Activated CD4-positive, alpha-beta T cell treated with anti-CD3 and anti-CD28 coated beads, Interleukin-10, Interleukin-2, amounts not matched to agents 100 ng/mL and 50 ng/mL, durations not matched to agents 16 hours and 8 hours (primary cell): Measurements from ENCODE around the gene CENPE.
"Not testable (repeated sequence)": the region's sequence is repeated elsewhere in the genome, so short reads cannot be mapped to it uniquely, and the experiment has no call there.

Source experiments
- DNase-seq: peaks from one replicate; pipeline ENCODE4 v3.0.0-alpha.2; 2020

CENPE gene, protein sequence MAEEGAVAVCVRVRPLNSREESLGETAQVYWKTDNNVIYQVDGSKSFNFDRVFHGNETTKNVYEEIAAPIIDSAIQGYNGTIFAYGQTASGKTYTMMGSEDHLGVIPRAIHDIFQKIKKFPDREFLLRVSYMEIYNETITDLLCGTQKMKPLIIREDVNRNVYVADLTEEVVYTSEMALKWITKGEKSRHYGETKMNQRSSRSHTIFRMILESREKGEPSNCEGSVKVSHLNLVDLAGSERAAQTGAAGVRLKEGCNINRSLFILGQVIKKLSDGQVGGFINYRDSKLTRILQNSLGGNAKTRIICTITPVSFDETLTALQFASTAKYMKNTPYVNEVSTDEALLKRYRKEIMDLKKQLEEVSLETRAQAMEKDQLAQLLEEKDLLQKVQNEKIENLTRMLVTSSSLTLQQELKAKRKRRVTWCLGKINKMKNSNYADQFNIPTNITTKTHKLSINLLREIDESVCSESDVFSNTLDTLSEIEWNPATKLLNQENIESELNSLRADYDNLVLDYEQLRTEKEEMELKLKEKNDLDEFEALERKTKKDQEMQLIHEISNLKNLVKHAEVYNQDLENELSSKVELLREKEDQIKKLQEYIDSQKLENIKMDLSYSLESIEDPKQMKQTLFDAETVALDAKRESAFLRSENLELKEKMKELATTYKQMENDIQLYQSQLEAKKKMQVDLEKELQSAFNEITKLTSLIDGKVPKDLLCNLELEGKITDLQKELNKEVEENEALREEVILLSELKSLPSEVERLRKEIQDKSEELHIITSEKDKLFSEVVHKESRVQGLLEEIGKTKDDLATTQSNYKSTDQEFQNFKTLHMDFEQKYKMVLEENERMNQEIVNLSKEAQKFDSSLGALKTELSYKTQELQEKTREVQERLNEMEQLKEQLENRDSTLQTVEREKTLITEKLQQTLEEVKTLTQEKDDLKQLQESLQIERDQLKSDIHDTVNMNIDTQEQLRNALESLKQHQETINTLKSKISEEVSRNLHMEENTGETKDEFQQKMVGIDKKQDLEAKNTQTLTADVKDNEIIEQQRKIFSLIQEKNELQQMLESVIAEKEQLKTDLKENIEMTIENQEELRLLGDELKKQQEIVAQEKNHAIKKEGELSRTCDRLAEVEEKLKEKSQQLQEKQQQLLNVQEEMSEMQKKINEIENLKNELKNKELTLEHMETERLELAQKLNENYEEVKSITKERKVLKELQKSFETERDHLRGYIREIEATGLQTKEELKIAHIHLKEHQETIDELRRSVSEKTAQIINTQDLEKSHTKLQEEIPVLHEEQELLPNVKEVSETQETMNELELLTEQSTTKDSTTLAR (N-terminal part only)

GRCh38 chr4:103198111-103198765 lies at the start of gene CENPE:
Gene CENPE (minus strand): TSS chr4:103198343. CDS start chr4:103198319, 24 bp downstream.
- DNase-seq = peak; percentile 89

- DNase-seq = no peak
Measured at GRCh38 chr4:103244251-103244650, 46.1 kb upstream of the CENPE start.

DNA sequence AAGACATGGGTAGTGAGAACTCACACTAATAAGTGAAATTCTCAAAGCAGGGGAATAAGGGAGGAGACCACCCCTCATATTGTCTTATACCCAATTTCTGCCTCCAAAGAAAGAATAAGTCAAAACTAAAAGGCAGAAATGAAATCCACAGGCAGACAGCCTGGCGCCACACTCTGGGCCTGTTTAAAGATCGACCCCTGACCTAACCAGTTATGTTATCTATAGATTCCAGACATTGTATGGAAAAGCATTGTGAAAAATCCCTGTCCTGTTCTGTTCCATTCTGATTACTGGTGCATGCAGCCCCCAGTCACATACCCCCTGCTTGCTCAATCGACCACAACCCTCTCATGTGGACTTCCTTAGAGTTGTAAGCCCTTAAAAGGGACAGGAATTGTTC lies 32.8 kb upstream of the CENPE start:
- DNase-seq = not testable (repeated sequence)

- not testable (repeated sequence) for DNase-seq
Measured at GRCh38 chr4:103223556-103223955, 25.4 kb upstream of the CENPE start.

- DNase-seq = no peak
Measured at GRCh38 chr4:103207673-103208072, 9.5 kb upstream of the CENPE start.

DNA sequence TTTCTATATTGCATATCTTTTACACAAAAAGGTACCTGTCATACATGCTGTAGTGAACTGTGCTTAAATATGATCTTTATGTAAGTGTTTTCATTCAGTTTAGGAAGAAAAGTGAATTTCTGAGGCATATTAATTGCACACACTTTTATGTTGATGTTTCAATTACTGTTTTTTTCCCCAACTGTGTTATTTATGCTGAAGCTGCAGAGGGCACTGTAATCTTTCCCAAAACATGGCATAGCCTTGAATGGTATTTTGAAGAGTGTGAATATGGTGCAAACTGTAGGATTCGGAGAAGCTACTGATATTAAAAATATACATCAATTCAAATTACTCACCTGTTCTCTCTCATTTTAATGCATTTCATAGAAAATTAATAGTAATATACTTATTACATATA lies 6.0 kb upstream of the CENPE start:
- no peak for DNase-seq

GRCh38 chr4:103201724-103202123 lies 3.6 kb upstream of the CENPE start:
- no peak for DNase-seq

GRCh38 chr4:103201253-103201652 lies 3.1 kb upstream of the CENPE start:
- no peak for DNase-seq

GRCh38 chr4:103199009-103199408 lies 866 bp upstream of the CENPE start:
- no peak for DNase-seq

GRCh38 chr4:103197765-103198110 lies 405 bp downstream of the CENPE start:
- peak; percentile 41 for DNase-seq

DNA sequence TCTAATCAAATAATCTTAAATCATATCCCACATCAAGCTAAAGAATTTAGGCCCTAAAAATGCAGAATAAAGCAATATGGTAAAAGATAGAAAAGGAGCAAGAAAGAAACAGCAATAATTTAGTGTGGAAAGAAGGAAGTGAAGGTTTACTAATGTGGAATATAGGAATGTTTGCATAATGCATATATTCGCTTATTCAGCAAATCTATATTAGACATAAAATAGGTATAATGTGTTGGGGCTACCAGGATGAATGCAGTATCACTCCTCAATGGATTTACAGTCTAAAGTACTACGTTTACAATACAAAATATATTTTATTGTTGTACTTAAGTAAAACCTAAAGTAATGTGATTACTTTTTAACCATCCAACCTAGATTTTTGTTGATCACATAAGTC lies 4.7 kb downstream of the CENPE start:
- no peak for DNase-seq

DNA sequence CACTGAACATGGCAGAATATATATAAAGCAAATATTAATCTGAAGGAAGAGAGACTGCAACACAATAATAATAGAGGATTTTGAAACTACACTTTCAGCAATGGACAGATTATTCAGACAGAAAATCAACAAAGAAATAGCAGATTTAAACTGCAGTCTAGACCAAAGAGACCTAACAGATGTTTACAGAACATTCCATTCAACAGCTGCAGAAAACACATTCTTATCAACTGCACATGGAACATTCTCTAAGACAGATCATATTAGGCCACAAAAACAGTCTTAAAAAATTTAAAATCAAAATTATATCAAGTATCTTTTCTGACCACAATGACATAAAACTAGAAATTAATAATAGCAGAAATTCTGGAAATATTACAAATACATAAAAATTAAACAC lies 27.1 kb downstream of the CENPE start:
- DNase-seq = no peak

- not testable (repeated sequence) for DNase-seq
Measured at GRCh38 chr4:103169750-103170149, 28.4 kb downstream of the CENPE start.

GRCh38 chr4:103168993-103169392 lies 29.1 kb downstream of the CENPE start:
- no peak for DNase-seq

DNA sequence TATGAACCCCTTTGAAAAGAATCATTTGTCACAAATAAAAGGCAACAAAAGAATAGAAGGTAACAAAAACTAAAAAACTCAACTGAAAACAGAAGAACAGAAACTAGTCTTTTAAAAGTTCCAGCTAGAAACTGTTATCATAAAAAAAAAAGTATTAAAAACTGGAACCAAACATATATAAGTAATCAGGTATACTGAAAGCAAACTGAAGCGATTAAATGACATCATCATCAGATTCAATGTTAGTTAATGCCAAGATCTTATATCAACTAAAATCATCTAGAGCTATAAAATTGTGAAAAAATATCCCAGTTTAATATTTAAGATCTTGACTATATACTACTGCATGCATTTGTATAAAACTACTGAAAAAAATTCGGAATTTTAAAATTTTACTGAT lies 36.0 kb downstream of the CENPE start:
- no peak for DNase-seq

- no peak for DNase-seq
Measured at GRCh38 chr4:103158760-103159159, 39.4 kb downstream of the CENPE start.

GRCh38 chr4:103156106-103156505 lies 42.0 kb downstream of the CENPE start:
- no peak for DNase-seq

DNA sequence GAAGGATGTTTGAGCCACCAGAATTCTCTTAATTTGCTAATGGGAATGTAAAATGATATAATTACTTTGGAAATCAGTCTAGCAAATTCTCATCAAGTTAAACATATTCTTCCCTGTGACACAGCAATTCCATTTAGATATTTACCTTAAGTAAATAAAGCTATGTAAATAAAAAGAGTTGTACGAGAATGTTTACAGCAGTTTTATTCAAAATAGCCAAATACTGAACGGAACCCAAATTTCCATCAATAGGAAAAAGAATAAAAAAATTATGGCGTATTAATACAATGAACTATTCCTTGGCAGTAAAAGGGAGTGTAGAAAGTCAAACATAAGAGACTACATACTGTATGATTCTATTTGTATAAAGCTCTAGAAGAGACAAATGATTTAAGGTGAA lies 45.8 kb downstream of the CENPE start:
- no peak for DNase-seq

DNA sequence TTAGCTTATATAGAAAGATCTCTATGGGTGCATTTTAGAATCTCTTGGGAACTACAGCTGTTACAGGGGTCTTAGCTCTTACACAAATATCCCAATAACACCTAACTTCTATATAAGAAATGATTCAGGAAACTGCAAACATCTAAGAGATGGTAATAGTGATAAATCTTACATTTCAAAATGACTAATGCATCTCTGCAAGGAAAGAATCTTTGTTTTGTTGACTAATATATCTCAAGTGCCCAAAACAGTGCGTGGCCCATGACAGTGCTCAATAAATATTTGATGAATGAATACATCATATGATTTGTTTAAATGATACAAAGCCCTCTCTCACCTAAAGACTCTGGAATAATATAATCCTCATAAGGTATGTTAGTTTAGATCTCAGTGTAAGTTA lies 47.5 kb downstream of the CENPE start:
- peak; percentile 22 for DNase-seq

DNA sequence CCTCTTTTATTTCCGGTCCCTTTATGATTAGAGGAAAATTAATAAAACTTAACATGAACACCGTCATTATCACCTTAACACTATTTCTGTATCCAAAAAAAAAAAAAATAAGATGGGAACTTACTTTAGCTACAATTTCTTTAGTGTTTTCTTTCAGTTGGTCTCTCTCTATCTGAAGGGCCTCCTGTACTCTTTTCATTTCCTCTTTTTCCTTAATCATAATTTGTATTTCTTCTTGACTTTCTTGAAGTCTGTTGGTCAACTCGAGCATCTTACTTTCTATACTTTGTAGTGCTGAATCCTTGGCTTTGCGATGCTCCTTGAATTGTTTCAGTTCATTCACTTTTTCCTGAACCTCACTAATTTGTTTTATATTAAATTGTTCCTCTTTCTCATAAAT lies 53.2 kb downstream of the CENPE start:
- DNase-seq = no peak

- no peak for DNase-seq
Measured at GRCh38 chr4:103137446-103137827, 60.7 kb downstream of the CENPE start.

- no peak for DNase-seq
Measured at GRCh38 chr4:103136671-103137445, 61.3 kb downstream of the CENPE start.
